Urinary bladder (tissue), 4 donors: ENCODE data around the gene MRPL24. TPM values are rescaled to one million over a fixed set of nuclear protein-coding genes. Genes with fewer than 3 reads are reported as not detected.

Experiments
- DNase-seq: peaks from one replicate; pipeline ENCODE4 v3.0.0-alpha.2; 2015; ENCODE audit errors: extremely low spot score
- H3K27ac ChIP-seq: one replicate; pipeline ENCODE4 v1.5.1; 2013; ENCODE audit warnings: low read depth, mild to moderate bottlenecking, moderate library complexity
- H3K36me3 ChIP-seq: one replicate; pipeline ENCODE4 v1.6.1; 2013; ENCODE audit warnings: mild to moderate bottlenecking, moderate library complexity; ENCODE audit not compliant: insufficient read depth
- H3K4me1 ChIP-seq: one replicate; pipeline ENCODE4 v1.6.1; 2013; ENCODE audit warnings: mild to moderate bottlenecking, moderate library complexity; ENCODE audit not compliant: insufficient read depth
- H3K4me3 ChIP-seq: one replicate; pipeline ENCODE4 v1.5.1; 2013; ENCODE audit warnings: low read depth, low read length
- WGBS: extraction: QIAGEN DNeasy Blood & Tissue Kit; methylation state at CpG from one replicate; pipeline ENCODE4 v1.1.7; 2013; 5-methylcytosine and 5-hydroxymethylcytosine counted together
- polyA plus RNA-seq: library from polyadenylated mRNA; stranded (reverse); fragments of 200-250 nt; gene quantifications from one replicate; pipeline ENCODE4 v1.2.3, GENCODE V29; 2013
- total RNA-seq: library from RNA; depleted of rRNA; stranded (reverse); fragments of >200 nt; gene quantifications from one replicate; pipeline ENCODE4 v1.2.3, GENCODE V29; 2014
- donor health status: healthy with polysubstance abuse.
- donor health status: healthy.

Gene MRPL24
- total and polyA plus RNA-seq, 2 donors, result 25.8 to 115 TPM

DNA sequence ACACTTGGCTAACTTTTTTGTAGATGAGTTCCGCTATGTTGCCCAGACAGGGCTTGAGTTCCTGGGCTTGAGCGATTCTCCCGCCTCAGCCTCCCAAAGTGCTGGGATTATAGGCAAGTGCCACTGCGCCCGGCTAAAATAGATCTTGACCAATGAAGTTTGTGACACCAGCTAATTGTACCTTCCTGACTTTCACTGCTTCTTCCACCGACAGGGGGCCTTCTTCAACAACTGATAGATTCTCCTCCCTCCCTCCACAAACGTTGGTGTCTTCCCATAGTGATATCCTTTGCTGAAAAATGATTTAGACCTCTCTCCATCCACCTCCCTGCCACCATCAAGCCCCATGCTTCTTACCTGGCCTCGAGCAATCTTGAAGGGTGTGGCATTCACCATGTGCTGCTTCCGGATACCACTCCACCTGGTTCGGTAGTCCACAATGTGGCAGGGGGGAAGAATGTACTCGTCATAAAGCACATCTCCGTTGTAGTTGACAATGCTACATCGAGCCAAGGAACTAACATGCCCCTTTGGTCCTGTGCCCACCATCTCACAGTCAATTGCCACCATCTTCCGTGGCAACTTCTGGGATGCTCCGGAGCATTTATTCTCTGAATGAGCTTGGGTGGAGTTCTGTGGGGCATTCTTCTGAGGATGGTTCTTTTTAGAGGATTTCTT lies 14.2 kb downstream of the MRPL24 start:
- H3K27ac ChIP-seq, result no peak overlapping the region
- no peak overlapping the region for H3K4me3 ChIP-seq
- 50% methylated on average over 15 of the region's 15 CpGs for WGBS
- H3K4me1 ChIP-seq, result peaks cover 4% of the 10 kb centered on the region
- H3K36me3 ChIP-seq, result peaks cover 2% of the 10 kb centered on the region
- DNase-seq, result no peak

DNA sequence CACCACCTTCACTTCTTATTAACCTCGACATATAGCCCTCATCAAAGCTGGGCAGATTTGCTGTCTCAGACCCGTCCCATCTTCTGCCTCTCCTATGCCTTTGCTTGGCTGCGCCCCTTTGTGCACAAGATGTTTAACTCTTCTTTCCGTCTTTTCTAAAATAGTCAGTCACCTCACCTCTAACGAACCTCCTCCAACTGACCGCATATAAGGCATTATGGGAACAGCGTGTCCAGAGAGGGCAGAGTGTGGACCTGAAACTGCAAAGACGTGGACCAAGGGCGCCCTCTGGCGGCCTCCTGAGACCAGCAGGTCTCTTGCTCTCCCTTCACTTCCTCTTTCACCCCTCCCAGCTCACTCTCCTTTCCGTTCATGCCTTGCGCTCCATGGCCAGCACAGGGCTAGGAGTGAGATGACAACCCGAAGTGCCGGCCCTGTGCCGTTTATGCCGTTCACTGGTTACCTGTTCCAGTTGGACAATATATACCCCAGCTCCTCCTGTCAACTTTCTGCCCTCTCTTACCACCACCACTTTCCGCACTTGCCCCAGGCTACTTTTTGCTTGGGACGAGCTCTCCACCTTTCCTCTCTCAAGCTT lies 15.1 kb downstream of the MRPL24 start:
- peaks cover 4% of the 10 kb centered on the region for H3K4me1 ChIP-seq
- H3K27ac ChIP-seq, result no peak overlapping the region
- H3K36me3 ChIP-seq, result peaks cover 2% of the 10 kb centered on the region
- DNase-seq, result no peak
- WGBS, result 11% methylated on average over 18 of the region's 18 CpGs
- H3K4me3 ChIP-seq, result peak overlapping the region; percentile 5

DNA sequence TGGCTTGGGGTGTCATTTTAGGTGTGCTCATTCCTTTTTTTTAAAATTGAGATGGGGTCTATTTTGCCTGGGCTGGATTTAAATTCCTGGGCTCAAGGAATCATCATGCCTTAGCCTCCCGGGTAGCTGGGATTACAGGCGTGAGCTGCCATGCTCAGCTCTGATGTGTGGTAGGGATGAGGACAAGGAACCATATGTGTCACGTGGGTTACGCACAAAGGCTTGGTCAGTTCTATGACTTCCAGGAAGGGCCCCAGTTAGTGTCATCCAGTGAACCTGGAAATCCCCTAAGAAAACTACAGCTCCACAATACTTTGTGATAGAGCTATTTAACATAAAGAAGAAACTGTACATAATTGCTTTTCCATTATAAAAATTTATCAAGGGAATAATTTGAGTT lies 19.4 kb downstream of the MRPL24 start:
- Histone ChIP-seq H3K4me3 (no peak overlapping the region), H3K4me1 (no peaks in the 10 kb centered on the region), H3K36me3 (peaks cover 2% of the 10 kb centered on the region), H3K27ac (no peak overlapping the region)
- DNase-seq, result no peak
- WGBS, result 84% methylated on average over 4 of the region's 4 CpGs

DNA sequence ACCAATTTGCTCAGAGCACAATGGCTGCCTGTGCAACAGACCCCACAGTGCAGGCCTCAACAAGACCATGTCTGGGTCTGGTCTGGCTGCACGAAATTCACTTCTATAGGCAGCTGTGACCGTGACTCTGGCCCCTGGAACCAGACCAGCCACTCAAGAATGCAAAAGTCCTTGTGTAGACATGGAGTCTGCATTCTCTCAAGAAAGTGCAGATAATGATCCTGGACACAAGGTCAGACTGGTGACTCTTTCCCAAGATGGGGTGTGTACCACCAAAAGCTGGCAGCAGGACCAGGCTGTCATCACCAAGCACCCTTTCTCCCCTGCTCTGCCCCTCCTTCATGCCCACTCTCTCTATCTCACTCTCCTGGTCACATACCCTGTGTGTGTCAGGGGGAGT lies 19.8 kb downstream of the MRPL24 start:
- H3K36me3 ChIP-seq, result peaks cover 2% of the 10 kb centered on the region
- DNase-seq, result no peak

DNA sequence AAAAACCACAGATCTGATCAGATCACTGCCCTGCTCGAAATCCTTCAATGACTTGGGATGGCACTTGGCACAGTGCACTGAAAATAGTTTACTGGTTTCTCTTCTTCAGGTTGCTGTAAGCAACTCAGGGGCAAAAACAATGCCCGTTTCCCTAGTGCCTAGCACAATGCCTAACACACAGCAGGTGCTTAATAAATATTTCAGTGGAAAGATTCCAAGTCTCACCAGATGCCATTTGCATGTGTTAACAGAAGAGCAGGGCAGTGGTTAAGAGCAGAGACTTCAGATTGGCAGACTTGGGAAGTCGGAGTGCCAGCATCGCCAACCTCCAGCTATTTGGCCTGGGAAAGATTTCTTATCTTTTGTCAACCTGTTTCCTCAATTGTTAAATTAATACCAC lies 23.5 kb downstream of the MRPL24 start:
- no peaks in the 10 kb centered on the region for H3K36me3 ChIP-seq
- H3K27ac ChIP-seq, result no peak overlapping the region
- H3K4me1 ChIP-seq, result no peaks in the 10 kb centered on the region
- DNase-seq, result no peak
- no peak overlapping the region for H3K4me3 ChIP-seq
- 89% methylated on average over 4 of the region's 4 CpGs for WGBS

More for the DNA sequence above, 19.8 kb downstream of the MRPL24 start:
- no peaks in the 10 kb centered on the region for H3K4me1 ChIP-seq
- 68% methylated on average over 2 of the region's 2 CpGs for WGBS
- no peak overlapping the region for H3K27ac ChIP-seq
- H3K4me3 ChIP-seq, result no peak overlapping the region

DNA sequence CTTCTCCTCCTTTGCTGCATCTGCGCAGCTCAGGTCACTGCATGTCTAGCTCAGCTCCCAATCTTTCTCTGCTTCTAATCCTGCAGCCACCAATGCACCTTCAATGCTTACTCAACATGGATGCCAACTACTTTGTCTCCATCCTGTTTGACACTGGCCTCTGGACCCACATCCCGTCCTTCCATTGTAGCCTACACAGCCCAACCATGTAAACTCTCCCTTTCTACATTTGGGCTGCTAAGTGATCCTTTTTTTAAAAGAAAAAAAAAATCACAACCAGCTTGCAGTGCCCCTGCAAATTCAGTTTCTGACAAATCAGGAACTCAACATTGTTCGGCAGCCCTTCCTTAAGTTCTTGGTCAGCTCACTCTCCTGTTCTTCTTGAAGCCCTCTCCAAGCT lies 26.1 kb downstream of the MRPL24 start:
- no peaks in the 10 kb centered on the region for H3K4me1 ChIP-seq
- H3K27ac ChIP-seq, result no peak overlapping the region
- WGBS, result 79% methylated on average over 3 of the region's 3 CpGs
- H3K4me3 ChIP-seq, result no peak overlapping the region
- H3K36me3 ChIP-seq, result no peaks in the 10 kb centered on the region
- no peak for DNase-seq

DNA sequence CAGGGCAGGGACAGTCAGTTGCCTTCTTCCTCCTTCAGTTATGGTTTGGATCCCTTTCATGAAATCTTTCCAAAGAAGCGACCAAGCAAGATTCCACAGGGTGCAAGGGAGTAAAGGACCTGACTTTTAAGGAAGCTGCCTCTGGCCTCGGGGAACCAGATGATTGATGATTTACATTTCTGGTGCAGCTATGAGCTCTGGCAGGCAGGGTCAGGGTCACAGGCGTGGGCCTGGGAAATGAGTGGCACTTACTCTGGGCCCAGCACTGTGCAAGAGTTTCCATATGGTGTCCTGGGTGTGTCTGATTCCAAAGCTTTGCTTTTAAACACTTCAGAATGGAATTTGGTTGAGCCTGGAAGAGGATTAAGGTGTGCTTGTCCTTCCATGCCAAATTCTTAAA lies 28.3 kb downstream of the MRPL24 start:
- H3K4me1 ChIP-seq, result no peaks in the 10 kb centered on the region
- H3K27ac ChIP-seq, result no peak overlapping the region
- no peak for DNase-seq
- WGBS, result 50% methylated on average over 3 of the region's 3 CpGs
- no peaks in the 10 kb centered on the region for H3K36me3 ChIP-seq
- no peak overlapping the region for H3K4me3 ChIP-seq

DNA sequence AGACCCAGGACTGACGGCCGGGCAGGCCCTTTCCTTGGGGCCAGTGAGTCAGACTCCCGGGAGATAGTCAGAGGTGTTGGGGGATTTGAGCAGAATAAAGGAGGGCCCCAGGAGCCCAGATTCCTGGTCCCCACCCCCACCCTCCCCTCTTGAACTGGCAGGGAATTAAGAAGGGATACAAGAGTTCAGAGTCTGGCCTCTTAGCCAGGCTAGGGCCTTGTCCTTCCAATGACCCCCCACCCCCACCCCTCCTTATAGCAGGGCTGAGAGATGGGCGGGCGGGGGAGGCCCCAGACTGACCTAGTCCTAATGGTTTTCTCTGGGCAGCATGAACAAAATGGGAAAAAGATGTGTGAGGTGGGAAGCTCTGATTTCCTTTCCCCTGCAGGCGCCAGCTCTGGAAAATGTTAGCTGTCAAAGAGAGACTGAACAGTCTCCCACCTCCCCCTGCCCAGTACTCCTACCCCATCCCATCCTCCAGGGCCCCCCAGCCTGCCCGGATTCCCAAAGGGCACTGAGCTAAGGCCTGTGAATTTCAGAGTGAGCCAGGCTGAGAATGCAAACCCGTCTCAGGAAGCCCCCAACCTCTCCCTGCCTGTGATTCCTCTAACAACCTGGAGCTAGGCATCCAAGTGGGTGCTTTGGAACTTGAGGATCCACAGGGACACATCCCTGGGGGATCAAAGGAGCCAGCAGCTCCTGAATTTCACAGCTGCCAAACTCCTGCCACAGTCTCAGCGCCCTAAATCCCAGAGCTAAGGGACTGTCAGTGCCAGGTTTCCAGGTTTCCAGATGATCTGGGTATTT lies 29.7 kb downstream of the MRPL24 start:
- no peaks in the 10 kb centered on the region for H3K4me1 ChIP-seq
- H3K36me3 ChIP-seq, result no peaks in the 10 kb centered on the region
- DNase-seq, result no peak
- H3K4me3 ChIP-seq, result no peak overlapping the region
- 69% methylated on average over 9 of the region's 9 CpGs for WGBS
- no peak overlapping the region for H3K27ac ChIP-seq

DNA sequence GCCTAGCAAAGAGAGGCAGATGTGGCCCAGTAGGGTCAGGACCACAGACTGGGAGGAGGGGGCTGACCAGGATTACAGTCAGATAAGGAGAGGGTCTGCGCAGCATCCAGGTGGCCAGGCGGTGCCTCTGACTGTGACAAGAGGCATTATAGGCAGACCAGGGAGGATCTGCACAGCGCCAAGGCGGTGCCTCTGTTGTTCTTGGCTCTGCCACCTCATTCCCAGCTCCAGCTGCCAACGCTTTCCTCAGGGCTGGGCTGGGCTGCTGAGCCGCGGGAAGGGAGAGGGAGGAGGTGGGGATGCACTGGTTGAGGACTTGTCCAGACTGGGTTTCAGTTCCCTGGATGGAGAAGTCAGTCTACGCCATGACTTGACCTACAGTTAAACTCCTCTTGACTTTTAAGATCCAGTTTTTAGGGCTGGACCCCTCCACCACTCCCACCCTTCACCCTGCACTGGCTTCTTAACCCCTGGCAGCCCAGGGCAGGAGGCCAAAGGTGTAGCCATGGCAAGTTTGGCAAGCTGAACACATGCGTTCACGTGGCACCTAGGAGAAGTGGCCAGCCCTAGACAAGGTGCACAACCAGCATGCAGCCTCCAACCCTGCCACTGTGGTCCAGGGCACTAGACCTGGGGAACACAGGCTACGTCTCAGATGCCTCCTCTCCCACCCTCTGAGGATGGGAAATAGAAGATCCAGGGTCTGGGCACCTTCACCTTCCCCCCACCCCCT lies 31.0 kb downstream of the MRPL24 start:
- Histone ChIP-seq H3K36me3 (no peaks in the 10 kb centered on the region), H3K27ac (no peak overlapping the region), H3K4me1 (no peaks in the 10 kb centered on the region), H3K4me3 (no peak overlapping the region)
- DNase-seq, result no peak
- whole genome bisulfite sequencing, result 35% methylated on average over 11 of the region's 11 CpGs

DNA sequence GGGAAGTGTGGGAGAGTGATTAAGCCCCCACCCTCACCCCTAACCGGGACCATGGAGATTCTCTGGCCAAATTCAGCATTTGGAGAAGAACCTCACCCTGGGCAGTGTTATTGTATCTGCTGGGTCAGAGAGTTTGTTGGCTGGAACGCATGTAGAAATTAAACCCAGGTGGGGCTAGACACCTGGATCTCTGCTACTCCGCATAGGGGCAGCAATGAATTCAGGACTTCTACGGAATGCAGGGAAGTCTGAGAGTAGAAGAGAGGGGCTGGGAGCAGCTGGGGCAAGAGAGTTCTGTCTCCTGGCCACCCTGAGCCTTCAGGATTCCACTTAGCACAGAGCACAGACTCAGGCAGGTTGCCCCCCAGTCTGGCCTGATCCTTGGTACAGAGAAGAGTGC lies 31.9 kb downstream of the MRPL24 start:
- no peak overlapping the region for H3K27ac ChIP-seq
- H3K4me3 ChIP-seq, result no peak overlapping the region
- DNase-seq, result no peak
- no peaks in the 10 kb centered on the region for H3K36me3 ChIP-seq
- WGBS, result 77% methylated on average over 4 of the region's 4 CpGs
- H3K4me1 ChIP-seq, result no peaks in the 10 kb centered on the region

DNA sequence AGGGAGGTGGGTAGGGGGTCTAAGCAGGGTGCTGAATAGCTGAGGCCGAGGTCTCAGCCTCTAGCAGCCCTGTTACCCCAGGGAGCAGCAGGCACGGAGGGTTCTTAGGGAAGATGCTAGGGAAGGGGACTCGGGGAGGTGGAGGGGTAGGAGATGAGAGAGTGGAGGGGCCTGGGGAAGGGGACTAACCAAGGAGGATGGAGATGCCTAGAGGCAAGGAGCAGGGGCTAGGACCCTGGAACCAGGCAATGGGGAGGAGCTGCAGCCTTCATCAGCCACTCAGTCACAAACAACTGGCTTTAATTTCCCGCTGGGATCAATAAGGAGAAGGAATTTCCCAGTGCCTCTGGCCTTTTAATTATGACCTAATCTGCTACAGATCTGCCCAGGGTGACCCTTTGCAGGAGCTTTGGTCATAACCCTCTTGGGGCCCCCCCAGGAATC lies 32.6 kb downstream of the MRPL24 start:
- Histone ChIP-seq H3K27ac (no peak overlapping the region), H3K36me3 (no peaks in the 10 kb centered on the region), H3K4me1 (no peaks in the 10 kb centered on the region), H3K4me3 (no peak overlapping the region)
- DNase-seq, result no peak
- 61% methylated on average over 4 of the region's 4 CpGs for WGBS

DNA sequence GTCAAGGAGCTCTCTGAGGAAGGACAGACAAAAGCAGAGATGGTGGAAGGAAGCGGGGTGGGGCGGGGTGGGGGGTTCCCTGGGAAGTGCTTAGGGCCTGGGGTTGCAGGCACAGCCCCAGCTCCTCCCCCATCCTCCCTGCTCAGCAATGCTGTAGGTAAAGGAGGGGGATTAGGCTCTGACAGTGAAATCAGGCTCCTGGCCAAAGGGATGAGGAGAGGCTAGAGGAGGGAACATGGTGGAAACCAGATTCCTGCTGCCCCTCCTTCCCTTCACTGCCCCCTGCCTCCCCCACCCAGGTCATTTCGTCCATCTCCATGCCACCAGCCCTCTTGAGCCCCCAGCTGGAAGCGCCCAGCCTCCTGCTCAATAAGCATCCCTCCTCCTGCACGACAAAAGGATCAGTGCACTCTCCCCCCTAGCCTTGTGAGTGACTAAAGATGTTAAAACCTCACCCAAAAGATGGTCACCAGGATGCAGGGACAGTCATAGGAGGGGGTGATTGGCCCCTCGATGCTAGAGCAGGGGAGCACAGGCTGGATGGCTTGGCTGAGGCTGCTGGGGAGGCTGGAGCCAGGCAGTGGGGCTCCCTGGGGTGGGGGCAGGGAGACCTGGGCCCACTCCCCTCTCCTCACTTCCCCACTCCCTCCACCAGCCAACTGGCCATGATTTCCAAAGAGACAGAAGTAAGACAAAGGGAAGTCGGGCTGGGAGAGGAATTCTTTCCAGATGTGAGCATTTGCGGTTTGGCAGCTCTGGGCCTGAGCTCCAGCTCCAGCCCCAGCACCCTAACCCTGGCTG lies 33.3 kb downstream of the MRPL24 start:
- Histone ChIP-seq H3K36me3 (no peaks in the 10 kb centered on the region), H3K27ac (no peak overlapping the region), H3K4me3 (no peak overlapping the region), H3K4me1 (no peaks in the 10 kb centered on the region)
- DNase-seq, result no peak
- WGBS, result 44% methylated on average over 8 of the region's 8 CpGs
